Prostate gland (tissue), 2 donors: Measurements from ENCODE around the gene WDR86.

ENCODE experiments used
- POLR2A ChIP-seq: fragments of 450-650 bp; IDR thresholded peaks from one replicate; pipeline ENCODE4 v1.6.1; 2016; ENCODE audit warnings: antibody characterized with exemption, mild to moderate bottlenecking
- POLR2AphosphoS5 ChIP-seq: sonication (generic); formaldehyde crosslinking; IDR thresholded peaks from one replicate; pipeline ENCODE4 v1.6.1; 2017; ENCODE audit warnings: antibody characterized with exemption
- TF ChIP-seq, protein P1 (sequence below), 4 experiments: fragments of 200-600 bp in 2 of 4; fragments of 450-650 bp in 2 of 4; sonication (generic) in 2 of 4; IDR thresholded peaks; 1 replicate in 3 of 4; 2 replicates in 1 of 4; pipeline ENCODE4 v1.5.1; 2016 to 2019; ENCODE audit warnings: antibody characterized with exemption in 4 of 4, mild to moderate bottlenecking in 2 of 4, moderate library complexity in 2 of 4

DNA sequence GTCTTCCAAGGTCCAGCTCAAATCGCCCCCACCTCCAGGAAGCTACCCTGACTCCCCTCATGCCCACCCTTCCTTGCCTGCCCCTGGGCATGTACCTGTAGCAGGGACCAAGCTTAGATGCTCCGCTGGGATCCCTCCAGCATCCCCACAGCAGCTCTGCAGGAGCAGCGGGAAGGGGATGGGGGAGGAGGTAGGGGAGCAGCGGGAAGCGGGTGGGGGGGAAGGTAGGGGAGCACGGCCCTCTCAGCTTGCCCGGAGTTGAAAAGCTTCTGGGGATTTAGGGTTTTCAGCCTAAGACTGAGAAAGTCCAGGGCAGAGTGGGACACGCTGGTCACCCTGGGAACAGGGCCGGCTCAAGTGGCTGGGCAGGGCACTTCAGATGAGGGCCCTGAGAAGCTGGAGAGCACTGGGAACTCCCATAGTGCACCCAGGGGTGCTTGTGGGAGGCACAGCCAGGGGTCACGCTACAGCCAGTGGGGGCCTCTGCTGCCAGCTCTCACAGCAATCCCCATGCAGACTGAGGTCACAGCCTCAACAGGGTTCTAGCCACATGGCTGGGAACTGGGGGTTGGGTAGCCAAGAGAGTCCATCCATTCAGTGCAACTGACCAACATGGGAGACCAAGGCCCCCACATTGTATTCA, 13.4 kb downstream of the WDR86 start:
- TF ChIP-seq, protein P1, sequence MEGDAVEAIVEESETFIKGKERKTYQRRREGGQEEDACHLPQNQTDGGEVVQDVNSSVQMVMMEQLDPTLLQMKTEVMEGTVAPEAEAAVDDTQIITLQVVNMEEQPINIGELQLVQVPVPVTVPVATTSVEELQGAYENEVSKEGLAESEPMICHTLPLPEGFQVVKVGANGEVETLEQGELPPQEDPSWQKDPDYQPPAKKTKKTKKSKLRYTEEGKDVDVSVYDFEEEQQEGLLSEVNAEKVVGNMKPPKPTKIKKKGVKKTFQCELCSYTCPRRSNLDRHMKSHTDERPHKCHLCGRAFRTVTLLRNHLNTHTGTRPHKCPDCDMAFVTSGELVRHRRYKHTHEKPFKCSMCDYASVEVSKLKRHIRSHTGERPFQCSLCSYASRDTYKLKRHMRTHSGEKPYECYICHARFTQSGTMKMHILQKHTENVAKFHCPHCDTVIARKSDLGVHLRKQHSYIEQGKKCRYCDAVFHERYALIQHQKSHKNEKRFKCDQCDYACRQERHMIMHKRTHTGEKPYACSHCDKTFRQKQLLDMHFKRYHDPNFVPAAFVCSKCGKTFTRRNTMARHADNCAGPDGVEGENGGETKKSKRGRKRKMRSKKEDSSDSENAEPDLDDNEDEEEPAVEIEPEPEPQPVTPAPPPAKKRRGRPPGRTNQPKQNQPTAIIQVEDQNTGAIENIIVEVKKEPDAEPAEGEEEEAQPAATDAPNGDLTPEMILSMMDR (IDR thresholded peaks at IDR 0.05): no peak
- no peak for TF ChIP-seq POLR2A
- no peak for TF ChIP-seq POLR2AphosphoS5
